ENCODE data around the gene ZFP82.

The ZFP82 gene

DNA sequence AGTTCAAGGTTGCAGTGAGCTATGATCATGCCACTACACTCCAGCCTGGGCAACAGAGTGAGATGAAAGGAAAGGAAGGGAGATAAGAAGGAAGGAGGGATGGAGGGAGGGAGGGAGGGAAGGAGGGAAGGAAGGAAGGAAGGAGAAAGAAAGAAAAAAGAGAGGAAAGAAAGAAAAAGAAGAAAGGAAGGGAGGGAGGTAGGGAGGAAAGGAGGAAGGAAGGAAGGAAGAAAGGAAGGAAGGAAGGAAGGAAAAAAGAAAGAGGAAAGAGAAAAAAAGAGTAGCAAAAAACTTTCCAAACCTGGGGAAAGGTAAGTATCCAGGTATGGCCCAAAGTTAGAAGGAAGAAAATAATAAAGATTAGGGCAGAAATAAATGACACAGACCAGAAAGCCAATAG, 46.6 kb downstream of the ZFP82 start:
- no peaks in the 10 kb centered on the region for H3K4me1 ChIP-seq (ENCODE audit: control insufficient read depth, insufficient read depth, low read length, unreplicated experiment)
- no peak overlapping the region for H3K27ac ChIP-seq (ENCODE audit: low read depth, low read length)
- H3K36me3 ChIP-seq (ENCODE audit: insufficient read depth, low read length): no peaks in the 10 kb centered on the region
- no peaks in the 10 kb centered on the region for H3K79me2 ChIP-seq (ENCODE audit: control insufficient read depth, insufficient read depth, low read length, unreplicated experiment)
- no peaks in the 10 kb centered on the region for H3K27me3 ChIP-seq (ENCODE audit: insufficient read depth, low read length)
- H2AFZ ChIP-seq (ENCODE audit: low read length, unreplicated experiment): no peak overlapping the region
- H3K4me3 ChIP-seq (ENCODE audit: low read depth, low read length): no peak overlapping the region

DNA sequence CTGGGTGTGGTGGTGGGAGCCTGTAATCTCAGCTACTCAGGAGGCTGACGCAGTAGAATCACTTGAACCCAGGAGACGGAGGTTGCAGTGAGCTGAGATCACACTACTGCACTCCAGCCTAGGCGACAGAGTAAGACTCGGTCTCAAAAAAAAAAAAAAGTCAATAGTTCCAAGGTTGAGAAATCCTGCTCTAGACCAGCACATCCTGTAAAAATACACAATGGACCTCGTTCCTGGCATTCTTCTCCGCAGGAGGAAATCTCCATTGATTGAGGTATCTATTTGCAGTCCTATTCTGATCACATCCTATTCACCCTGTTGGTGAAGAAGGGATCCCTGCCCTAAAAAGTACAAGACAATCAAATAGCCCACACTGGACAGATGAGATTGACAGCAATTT, 54.6 kb downstream of the ZFP82 start:
- Histone ChIP-seq H3K36me3 (ENCODE audit: insufficient read depth, low read length) (no peaks in the 10 kb centered on the region), H3K4me3 (ENCODE audit: low read depth, low read length) (no peak overlapping the region), H2AFZ (ENCODE audit: low read length, unreplicated experiment) (no peak overlapping the region), H3K79me2 (ENCODE audit: control insufficient read depth, insufficient read depth, low read length, unreplicated experiment) (no peaks in the 10 kb centered on the region), H3K27ac (ENCODE audit: low read depth, low read length) (no peak overlapping the region), H3K4me1 (ENCODE audit: control insufficient read depth, insufficient read depth, low read length, unreplicated experiment) (no peaks in the 10 kb centered on the region), H3K27me3 (ENCODE audit: insufficient read depth, low read length) (no peaks in the 10 kb centered on the region)

Data from ACC112 (cell line).